AG09319 (cell line): ENCODE results near the gene SLC7A4.
"Not testable (repeated sequence)": the region's sequence is repeated elsewhere in the genome, so short reads cannot be mapped to it uniquely, and the experiment has no call there.

Experiments
- DNase-seq: peaks from one replicate; pipeline ENCODE4 v3.0.0-alpha.2; 2010; ENCODE audit warnings: low read depth; ENCODE audit errors: extremely low read depth
- CTCF ChIP-seq: IDR thresholded peaks from 2 replicates; pipeline ENCODE4 v1.5.1; 2011; ENCODE audit warnings: low read depth, mild to moderate bottlenecking, inconsistent platforms, low read length, moderate library complexity

The SLC7A4 gene

GRCh38 chr22:21041937-21042336 is 9.6 kb upstream of the SLC7A4 start:
- no peak for TF ChIP-seq CTCF
- DNase-seq: no peak

GRCh38 chr22:21039158-21039557 is 6.8 kb upstream of the SLC7A4 start:
- not testable (repeated sequence) for DNase-seq

- DNase-seq: no peak
- TF ChIP-seq CTCF: no peak
Measured at GRCh38 chr22:21038405-21038804, 6.0 kb upstream of the SLC7A4 start.

GRCh38 chr22:21034989-21035388 is 2.6 kb upstream of the SLC7A4 start:
- no peak for DNase-seq
- no peak for TF ChIP-seq CTCF

- no peak for DNase-seq
- no peak for TF ChIP-seq CTCF
Measured at GRCh38 chr22:21033895-21034294, 1.5 kb upstream of the SLC7A4 start.

GRCh38 chr22:21032868-21033688 is 717 bp upstream of the SLC7A4 start:
- DNase-seq: no peak
- TF ChIP-seq CTCF: no peak

- no peak for DNase-seq
- TF ChIP-seq CTCF: no peak
Measured at GRCh38 chr22:21031545-21032036, 770 bp downstream of the SLC7A4 start.
